HCT116 (cell line): ENCODE data around the gene ALDH1L2. TPM values are rescaled to one million over a fixed set of nuclear protein-coding genes. Genes with fewer than 3 reads are reported as not detected.

Experiments used
- ATAC-seq: fragments of 200-7000 bp; cut with Tn5 transposase; 2 replicates; pipeline ENCODE4 v1.9.1; 2020; ENCODE audit warnings: mild to moderate bottlenecking, moderate library complexity
- BruUV-seq: library from RNA; stranded (reverse); fragments of 400-500 nt; replicated peaks from 2 replicates; lab custom pipeline; 2021; lab: Mats Ljungman, UMichigan
- CTCF ChIA-PET: fragments of 300-600 bp; sonication (Branson Sonifier 250); formaldehyde crosslinking; loops from one replicate; lab custom pipeline; 2021; ENCODE audit warnings: antibody characterized with exemption; lab: Charles Lee
- POLR2A ChIA-PET: fragments of 300-600, 350-600 bp; sonication (Branson Sonifier 250); formaldehyde crosslinking; loops from one replicate; lab custom pipeline; 2021; ENCODE audit warnings: antibody characterized with exemption; lab: Charles Lee
- RAD21 ChIA-PET, 2 experiments: fragments of 300-600 bp; sonication (Branson Sonifier 250); formaldehyde crosslinking; loops; one replicate each; lab custom pipeline; 2023; ENCODE audit warnings: low total read pairs in 2 of 2; ENCODE audit not compliant: uncharacterized antibody in 2 of 2, unreplicated experiment in 2 of 2, low non-redundant PET in 1 of 2; lab: Charles Lee
- DNase-seq: peaks from one replicate; pipeline ENCODE4 v3.0.0-alpha.2; 2010; ENCODE audit warnings: low read depth, low spot score
- H2AFZ ChIP-seq: fragments of 200-600 bp; shearing (Covaris generic), sonication (generic); 2 replicates; pipeline ENCODE4 v1.6.1; 2017; ENCODE audit warnings: low read depth, mixed run types, mixed read lengths, antibody characterized with exemption, low read length; ENCODE audit not compliant: poor library complexity, severe bottlenecking
- H3K27ac ChIP-seq: 2 replicates; pipeline ENCODE4 v1.5.1; 2012; ENCODE audit warnings: low read depth, low read length
- H3K27me3 ChIP-seq: fragments of 200-600 bp; sonication (generic); 2 replicates; pipeline ENCODE4 v1.6.1; 2016; ENCODE audit warnings: mixed run types, low read length, mixed read lengths; ENCODE audit not compliant: insufficient read depth
- H3K36me3 ChIP-seq, 2 experiments: fragments of 200-500 bp in 1 of 2; fragments of 200-600 bp in 1 of 2; sonication (Bioruptor generic) in 1 of 2; sonication (generic) in 1 of 2; 2 replicates each; pipeline versions ENCODE4 v1.5.1 to v1.6.1; 2014 to 2016; ENCODE audit warnings: low read length in 2 of 2, inconsistent platforms in 1 of 2, mixed read lengths in 1 of 2, mixed run types in 1 of 2; ENCODE audit not compliant: insufficient read depth in 2 of 2, control insufficient read depth in 1 of 2
- H3K4me1 ChIP-seq, 2 experiments: fragments of 200-600 bp in 1 of 2; sonication (generic) in 1 of 2; 2 replicates each; pipeline versions ENCODE4 v1.5.1 to v1.6.1; 2012 to 2017; ENCODE audit warnings: low read length in 2 of 2, inconsistent platforms in 1 of 2, mild to moderate bottlenecking in 1 of 2, mixed read lengths in 1 of 2, mixed run types in 1 of 2, moderate library complexity in 1 of 2; ENCODE audit not compliant: insufficient read depth in 2 of 2, control insufficient read depth in 1 of 2
- H3K4me2 ChIP-seq: fragments of 200-600 bp; sonication (generic); 2 replicates; pipeline ENCODE4 v1.6.1; 2017; ENCODE audit warnings: mixed run types, low read length, mixed read lengths
- H3K4me3 ChIP-seq, 2 experiments: fragments of 200-600 bp in 1 of 2; sonication (generic) in 1 of 2; replicated peaks in 1 of 2; 2 replicates each; pipeline ENCODE4 v1.5.1; 2011 to 2016; ENCODE audit warnings: low read length in 2 of 2, control low read depth in 1 of 2, low read depth in 1 of 2, mild to moderate bottlenecking in 1 of 2, mixed read lengths in 1 of 2, mixed run types in 1 of 2
- H3K79me2 ChIP-seq: fragments of 200-600 bp; sonication (generic); 2 replicates; pipeline ENCODE4 v1.6.1; 2017; ENCODE audit warnings: mild to moderate bottlenecking, mixed run types, low read length, moderate library complexity, mixed read lengths; ENCODE audit not compliant: insufficient read depth
- H3K9ac ChIP-seq: fragments of 200-600 bp; sonication (generic); 2 replicates; pipeline ENCODE4 v1.6.1; 2016; ENCODE audit warnings: low read length, mixed read lengths
- H3K9me2 ChIP-seq: fragments of 200-600 bp; sonication (generic), shearing (Covaris generic); 2 replicates; pipeline ENCODE4 v1.6.1; 2017; ENCODE audit warnings: mixed run types, mild to moderate bottlenecking, moderate library complexity; ENCODE audit not compliant: insufficient read depth
- H3K9me3 ChIP-seq, 2 experiments: fragments of 200-500 bp in 1 of 2; fragments of 200-600 bp in 1 of 2; sonication (Bioruptor generic) in 1 of 2; sonication (generic) in 1 of 2; 2 replicates each; pipeline ENCODE4 v1.6.1; 2014 to 2017; ENCODE audit warnings: low read length in 2 of 2, mixed read lengths in 2 of 2, inconsistent platforms in 1 of 2, low read depth in 1 of 2, mild to moderate bottlenecking in 1 of 2, mixed run types in 1 of 2, moderate library complexity in 1 of 2; ENCODE audit not compliant: control insufficient read depth in 1 of 2, insufficient read depth in 1 of 2
- H4K20me1 ChIP-seq: fragments of 200-600 bp; sonication (generic), shearing (Covaris generic); 2 replicates; pipeline ENCODE4 v1.6.1; 2017; ENCODE audit warnings: mixed run types, mild to moderate bottlenecking, moderate library complexity; ENCODE audit not compliant: insufficient read depth
- CEBPB ChIP-seq: IDR thresholded peaks from 2 replicates; pipeline ENCODE4 v1.6.1; 2012; ENCODE audit warnings: low read depth
- ELF1 ChIP-seq: IDR thresholded peaks from 2 replicates; pipeline ENCODE4 v1.6.1; 2012; ENCODE audit warnings: low read depth, borderline replicate concordance
- JUND ChIP-seq: IDR thresholded peaks from 2 replicates; pipeline ENCODE4 v1.6.1; 2012
- RAD21 ChIP-seq: IDR thresholded peaks from 2 replicates; pipeline ENCODE4 v1.6.1; 2012; ENCODE audit warnings: low read depth, mild to moderate bottlenecking
- SIN3A ChIP-seq: IDR thresholded peaks from 2 replicates; pipeline ENCODE4 v1.6.1; 2012; ENCODE audit warnings: low read depth
- SP1 ChIP-seq: IDR thresholded peaks from 2 replicates; pipeline ENCODE4 v1.6.1; 2012; ENCODE audit warnings: low read depth
- SRF ChIP-seq: IDR thresholded peaks from 2 replicates; pipeline ENCODE4 v1.6.1; 2012; ENCODE audit warnings: low read depth
- TCF7L2 ChIP-seq: IDR thresholded peaks from 2 replicates; pipeline ENCODE4 v1.7.0; 2011; ENCODE audit warnings: borderline replicate concordance, inconsistent platforms; ENCODE audit not compliant: insufficient read depth, insufficient read length; ENCODE audit errors: extremely low read depth
- ZFX ChIP-seq: fragments of 450-650 bp; IDR thresholded peaks from 2 replicates; pipeline ENCODE4 v1.6.1; 2017
- ZNF274 ChIP-seq: fragments of 200-500 bp; sonication (Bioruptor generic); IDR thresholded peaks from 2 replicates; pipeline ENCODE4 v1.6.1; 2014; ENCODE audit warnings: mild to moderate bottlenecking, low read depth, low read length, inconsistent platforms
- intact Hi-C: fragments of 100-400 bp; cut with micrococcal nuclease; formaldehyde crosslinking; loops from 2 replicates; pipeline ENCODE4 v1.10.0; 2022
- total RNA-seq: library from RNA; stranded (reverse); gene quantifications from one replicate; pipeline ENCODE4 v1.2.1, GENCODE V29; 2021; ENCODE audit not compliant: unreplicated experiment
- TF ChIP-seq, protein P1 (sequence below): IDR thresholded peaks from 2 replicates; pipeline ENCODE4 v1.6.1; 2012
- TF ChIP-seq, protein P2 (sequence below), 3 experiments: fragments of 200-600 bp in 1 of 3; sonication (generic) in 1 of 3; IDR thresholded peaks in 2 of 3; conservative IDR thresholded peaks in 1 of 3; 2 replicates each; pipeline ENCODE4 v1.5.1; 2012 to 2017; ENCODE audit warnings: low read depth in 2 of 3, low read length in 2 of 3, antibody characterized with exemption in 1 of 3, borderline replicate concordance in 1 of 3, control low read depth in 1 of 3, mild to moderate bottlenecking in 1 of 3, mixed read lengths in 1 of 3, mixed run types in 1 of 3, moderate library complexity in 1 of 3; ENCODE audit not compliant: insufficient read depth in 1 of 3

ALDH1L2 gene
- total RNA-seq, 1 experiment from 2014 or later = 1.5 TPM

DNA sequence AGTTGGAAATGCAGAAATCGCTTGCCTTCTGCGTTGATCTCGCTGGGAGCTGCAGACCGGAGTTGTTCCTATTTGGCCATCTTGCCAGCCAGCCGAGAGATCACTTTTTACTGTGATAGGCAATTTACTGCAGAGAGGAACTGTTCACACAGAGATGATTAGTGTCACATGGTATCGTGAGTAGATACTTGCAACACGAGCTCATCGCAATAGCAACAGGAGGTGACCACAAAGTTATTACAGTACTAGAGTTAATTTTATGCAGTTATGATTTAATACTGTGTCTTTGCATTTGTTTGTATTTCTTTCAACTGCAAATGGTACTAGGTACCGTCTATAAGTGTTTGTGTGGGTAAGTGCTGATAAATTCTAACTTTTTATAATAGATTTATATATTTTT is 70.4 kb downstream of the ALDH1L2 start:
- ChIA-PET CTCF (no interaction called here), RAD21 (no interaction called here)
- Histone ChIP-seq H3K9me2 (no peaks in the 10 kb centered on the region), H3K9ac (no peak overlapping the region), H3K9me3 (no peaks in the 10 kb centered on the region), H3K27ac (no peak overlapping the region)
- BruUV-seq = no TSS peak
- TF ChIP-seq SRF (no peak), ZFX (no peak), RAD21 (no peak), ELF1 (no peak), ZNF274 (no peak), SP1 (no peak), CEBPB (no peak), TCF7L2 (no peak), JUND (no peak), SIN3A (no peak)
- TF ChIP-seq, protein P1, sequence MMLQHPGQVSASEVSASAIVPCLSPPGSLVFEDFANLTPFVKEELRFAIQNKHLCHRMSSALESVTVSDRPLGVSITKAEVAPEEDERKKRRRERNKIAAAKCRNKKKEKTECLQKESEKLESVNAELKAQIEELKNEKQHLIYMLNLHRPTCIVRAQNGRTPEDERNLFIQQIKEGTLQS = no peak
- TF ChIP-seq, protein P2, sequence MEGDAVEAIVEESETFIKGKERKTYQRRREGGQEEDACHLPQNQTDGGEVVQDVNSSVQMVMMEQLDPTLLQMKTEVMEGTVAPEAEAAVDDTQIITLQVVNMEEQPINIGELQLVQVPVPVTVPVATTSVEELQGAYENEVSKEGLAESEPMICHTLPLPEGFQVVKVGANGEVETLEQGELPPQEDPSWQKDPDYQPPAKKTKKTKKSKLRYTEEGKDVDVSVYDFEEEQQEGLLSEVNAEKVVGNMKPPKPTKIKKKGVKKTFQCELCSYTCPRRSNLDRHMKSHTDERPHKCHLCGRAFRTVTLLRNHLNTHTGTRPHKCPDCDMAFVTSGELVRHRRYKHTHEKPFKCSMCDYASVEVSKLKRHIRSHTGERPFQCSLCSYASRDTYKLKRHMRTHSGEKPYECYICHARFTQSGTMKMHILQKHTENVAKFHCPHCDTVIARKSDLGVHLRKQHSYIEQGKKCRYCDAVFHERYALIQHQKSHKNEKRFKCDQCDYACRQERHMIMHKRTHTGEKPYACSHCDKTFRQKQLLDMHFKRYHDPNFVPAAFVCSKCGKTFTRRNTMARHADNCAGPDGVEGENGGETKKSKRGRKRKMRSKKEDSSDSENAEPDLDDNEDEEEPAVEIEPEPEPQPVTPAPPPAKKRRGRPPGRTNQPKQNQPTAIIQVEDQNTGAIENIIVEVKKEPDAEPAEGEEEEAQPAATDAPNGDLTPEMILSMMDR (IDR thresholded peaks at IDR 0.05 in 2 of 3, conservative IDR thresholded peaks at IDR 0.05 in 1 of 3; ENCODE audit: borderline replicate concordance in 1 of 3, insufficient read depth in 1 of 3, low read depth in 2 of 3, low read length in 2 of 3) = no peak
- TF ChIP-seq, all 23 proteins: peak for 0
- H3K4me3 ChIP-seq = no peak overlapping the region
- DNase-seq (no peak), ATAC-seq (peak; percentile 49; the same call in 1 of the 2 replicates)
- intact Hi-C loops = no loop called here
- peaks cover 0 to 7% of the 10 kb centered on the region in 2 experiments; a peak in 1 of 4 replicates for H3K4me1 ChIP-seq
- no peaks in the 10 kb centered on the region for H3K27me3 ChIP-seq
- POLR2A ChIA-PET = no interaction called here
- no peak overlapping the region for H3K4me2 ChIP-seq
- no peaks in the 10 kb centered on the region for H3K36me3 ChIP-seq
- H4K20me1 ChIP-seq = no peaks in the 10 kb centered on the region
- H3K79me2 ChIP-seq = peaks cover 12% of the 10 kb centered on the region
- H2AFZ ChIP-seq = no peak overlapping the region
